ENCODE data around the gene SLC6A12. TPM values are rescaled to one million over a fixed set of nuclear protein-coding genes. Genes with fewer than 3 reads are reported as not detected.

SLC6A12 gene
- total RNA-seq, 1 donor from 2014 or later, result 3.0 TPM

DNA sequence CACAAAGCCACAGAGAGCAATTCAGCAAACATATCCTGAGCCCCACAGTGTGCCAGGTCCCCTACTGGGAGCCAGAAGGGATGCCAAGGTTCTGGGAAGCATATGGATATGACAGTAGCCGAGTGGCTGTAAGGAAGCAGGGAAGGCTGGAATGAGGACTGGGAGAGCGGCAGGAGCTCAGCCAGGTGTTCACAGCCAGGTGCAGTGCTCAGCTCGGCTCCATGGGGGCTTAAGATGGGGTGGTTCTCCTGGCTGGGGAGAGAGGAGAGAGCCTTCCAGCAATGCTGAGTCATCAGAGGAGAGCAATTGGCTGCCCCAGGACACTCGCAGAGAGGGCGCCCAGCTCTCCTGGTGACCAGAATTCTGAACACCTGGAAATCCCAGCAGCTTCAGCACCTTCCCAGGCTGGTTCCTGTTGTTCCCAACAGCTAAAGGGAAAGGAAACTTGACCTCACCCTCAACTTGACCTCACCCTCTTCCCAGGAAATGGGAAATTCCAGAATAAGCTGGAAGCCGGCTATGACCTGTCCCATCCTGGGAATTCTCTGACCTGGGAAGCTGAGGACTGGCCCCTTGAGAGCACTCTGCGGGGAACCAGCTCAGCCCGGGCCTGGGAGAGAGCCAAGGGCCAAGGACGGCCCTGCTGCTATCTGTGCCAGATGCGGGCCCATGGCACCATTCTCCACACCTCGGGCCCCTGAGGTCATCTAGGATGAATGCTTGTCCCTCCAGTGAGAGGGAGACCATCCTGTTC, 34.6 kb downstream of the SLC6A12 start:
- Mint-ChIP-seq H3K27ac (no peak overlapping the region), H3K4me3 (peak overlapping the region; percentile 41), H3K36me3 (no peaks in the 10 kb centered on the region), H3K27me3 (peaks cover 22% of the 10 kb centered on the region), H3K4me1 (ENCODE audit: unreplicated experiment) (peaks cover 16% of the 10 kb centered on the region), H3K9me3 (no peaks in the 10 kb centered on the region)
- DNase-seq (ENCODE audit: extremely low spot score, unreplicated experiment), result no peak
- TF ChIP-seq, protein P1, sequence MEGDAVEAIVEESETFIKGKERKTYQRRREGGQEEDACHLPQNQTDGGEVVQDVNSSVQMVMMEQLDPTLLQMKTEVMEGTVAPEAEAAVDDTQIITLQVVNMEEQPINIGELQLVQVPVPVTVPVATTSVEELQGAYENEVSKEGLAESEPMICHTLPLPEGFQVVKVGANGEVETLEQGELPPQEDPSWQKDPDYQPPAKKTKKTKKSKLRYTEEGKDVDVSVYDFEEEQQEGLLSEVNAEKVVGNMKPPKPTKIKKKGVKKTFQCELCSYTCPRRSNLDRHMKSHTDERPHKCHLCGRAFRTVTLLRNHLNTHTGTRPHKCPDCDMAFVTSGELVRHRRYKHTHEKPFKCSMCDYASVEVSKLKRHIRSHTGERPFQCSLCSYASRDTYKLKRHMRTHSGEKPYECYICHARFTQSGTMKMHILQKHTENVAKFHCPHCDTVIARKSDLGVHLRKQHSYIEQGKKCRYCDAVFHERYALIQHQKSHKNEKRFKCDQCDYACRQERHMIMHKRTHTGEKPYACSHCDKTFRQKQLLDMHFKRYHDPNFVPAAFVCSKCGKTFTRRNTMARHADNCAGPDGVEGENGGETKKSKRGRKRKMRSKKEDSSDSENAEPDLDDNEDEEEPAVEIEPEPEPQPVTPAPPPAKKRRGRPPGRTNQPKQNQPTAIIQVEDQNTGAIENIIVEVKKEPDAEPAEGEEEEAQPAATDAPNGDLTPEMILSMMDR (conservative IDR thresholded peaks at IDR 0.05), result no peak

DNA sequence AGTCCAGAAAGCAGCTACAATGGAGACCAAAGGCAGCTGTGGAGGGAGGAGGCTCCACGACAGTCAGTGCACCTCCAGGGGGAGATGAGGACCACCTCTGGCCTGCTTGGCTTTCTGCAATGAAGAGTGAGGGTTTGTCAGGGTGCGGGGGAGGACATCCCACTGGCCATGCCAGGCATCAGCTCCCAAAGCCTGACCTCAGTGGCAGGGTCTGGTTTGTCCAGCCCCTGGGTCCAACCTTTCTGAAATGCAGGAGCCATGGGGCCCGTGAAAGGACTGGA, 35.2 kb downstream of the SLC6A12 start:
- Mint-ChIP-seq H3K27me3 (peaks cover 25% of the 10 kb centered on the region), H3K9me3 (no peaks in the 10 kb centered on the region), H3K4me3 (no peak overlapping the region), H3K27ac (no peak overlapping the region), H3K36me3 (no peaks in the 10 kb centered on the region), H3K4me1 (ENCODE audit: unreplicated experiment) (peaks cover 16% of the 10 kb centered on the region)
- TF ChIP-seq, protein P1 (conservative IDR thresholded peaks at IDR 0.05), result no peak
- DNase-seq (ENCODE audit: extremely low spot score, unreplicated experiment), result no peak

DNA sequence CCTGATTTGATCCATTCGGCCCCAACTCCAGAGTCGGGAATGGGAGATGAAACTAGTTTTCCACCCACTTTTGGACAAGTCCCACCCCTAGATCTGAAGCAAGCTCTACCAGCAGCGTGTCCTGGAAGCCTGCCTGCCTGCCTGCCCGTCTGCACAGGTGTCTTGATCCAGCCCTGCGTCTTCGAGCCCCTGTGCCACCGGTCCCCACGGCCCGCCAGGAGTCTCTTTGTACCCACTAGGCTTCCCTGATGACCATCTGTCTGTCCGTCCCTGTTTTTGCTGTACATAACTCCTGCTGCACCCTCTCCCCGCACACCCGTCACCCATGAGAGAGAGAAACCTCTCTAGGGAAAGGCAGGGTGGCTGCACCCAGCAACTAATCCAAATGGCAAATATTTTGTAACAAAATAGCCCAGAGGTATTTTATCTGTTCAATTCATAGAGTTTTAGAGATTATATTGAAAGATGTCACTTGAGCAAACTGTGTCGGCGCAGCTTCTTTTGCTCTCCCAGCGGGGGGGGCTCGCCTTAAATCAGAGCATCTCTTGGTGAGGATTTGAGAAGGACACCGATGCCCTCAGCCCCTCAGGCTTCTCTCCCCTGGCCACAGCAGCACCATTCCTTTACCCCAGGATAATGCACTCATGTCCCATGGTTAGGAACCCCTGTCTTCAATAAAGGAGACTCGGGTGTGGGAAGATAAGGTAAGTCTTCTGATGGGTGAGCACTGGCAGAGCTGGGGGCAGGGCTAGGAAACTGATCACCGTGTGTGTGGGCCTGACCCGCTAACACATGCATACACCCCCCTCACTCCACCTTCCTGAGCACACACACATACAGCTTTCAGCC, 35.8 kb downstream of the SLC6A12 start:
- H3K4me3 Mint-ChIP-seq, result no peak overlapping the region
- TF ChIP-seq, protein P1 (conservative IDR thresholded peaks at IDR 0.05), result no peak
- H3K36me3 Mint-ChIP-seq, result no peaks in the 10 kb centered on the region
- DNase-seq (ENCODE audit: extremely low spot score, unreplicated experiment), result no peak
- peaks cover 16% of the 10 kb centered on the region for H3K4me1 Mint-ChIP-seq (ENCODE audit: unreplicated experiment)
- peaks cover 27% of the 10 kb centered on the region for H3K27me3 Mint-ChIP-seq
- no peaks in the 10 kb centered on the region for H3K9me3 Mint-ChIP-seq
- peak overlapping the region; percentile 4 for H3K27ac Mint-ChIP-seq

DNA sequence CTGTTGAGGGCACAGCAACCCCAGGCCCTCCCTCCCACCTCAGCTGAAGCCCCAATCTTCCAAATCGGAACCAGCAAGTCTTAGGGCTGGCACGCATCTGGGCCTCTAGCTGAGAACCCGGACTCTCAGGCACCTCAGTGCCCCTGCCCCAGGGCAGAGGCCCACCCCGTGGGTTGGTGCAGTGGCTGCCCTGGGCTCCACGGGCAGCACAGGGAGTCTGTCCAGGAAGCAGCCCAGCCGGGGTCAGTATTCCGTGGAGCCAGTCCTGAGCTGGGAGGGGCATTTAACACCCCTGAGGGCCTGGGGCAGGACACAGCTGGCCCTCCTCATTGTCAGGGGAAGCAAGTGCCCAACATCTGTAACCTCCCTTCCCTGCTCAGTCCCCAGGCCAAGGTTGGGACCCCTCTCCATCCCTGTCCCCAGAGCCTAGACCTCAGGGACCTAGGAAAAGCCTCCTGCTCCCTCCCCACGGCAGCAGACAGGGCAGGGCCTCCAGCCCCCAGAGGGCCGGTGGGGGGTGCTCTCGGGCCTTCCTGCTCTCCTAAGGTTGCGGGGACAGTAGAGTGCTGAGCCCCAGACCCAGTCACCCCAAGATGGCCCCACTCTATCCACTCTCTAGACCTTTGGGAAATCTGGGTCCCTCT, 36.5 kb downstream of the SLC6A12 start:
- no peaks in the 10 kb centered on the region for H3K9me3 Mint-ChIP-seq
- no peak for DNase-seq (ENCODE audit: extremely low spot score, unreplicated experiment)
- H3K4me3 Mint-ChIP-seq, result no peak overlapping the region
- H3K36me3 Mint-ChIP-seq, result no peaks in the 10 kb centered on the region
- peak overlapping the region; percentile 4 for H3K27ac Mint-ChIP-seq
- H3K27me3 Mint-ChIP-seq, result peaks cover 22% of the 10 kb centered on the region
- peaks cover 20% of the 10 kb centered on the region for H3K4me1 Mint-ChIP-seq (ENCODE audit: unreplicated experiment)
- TF ChIP-seq, protein P1 (conservative IDR thresholded peaks at IDR 0.05), result no peak

DNA sequence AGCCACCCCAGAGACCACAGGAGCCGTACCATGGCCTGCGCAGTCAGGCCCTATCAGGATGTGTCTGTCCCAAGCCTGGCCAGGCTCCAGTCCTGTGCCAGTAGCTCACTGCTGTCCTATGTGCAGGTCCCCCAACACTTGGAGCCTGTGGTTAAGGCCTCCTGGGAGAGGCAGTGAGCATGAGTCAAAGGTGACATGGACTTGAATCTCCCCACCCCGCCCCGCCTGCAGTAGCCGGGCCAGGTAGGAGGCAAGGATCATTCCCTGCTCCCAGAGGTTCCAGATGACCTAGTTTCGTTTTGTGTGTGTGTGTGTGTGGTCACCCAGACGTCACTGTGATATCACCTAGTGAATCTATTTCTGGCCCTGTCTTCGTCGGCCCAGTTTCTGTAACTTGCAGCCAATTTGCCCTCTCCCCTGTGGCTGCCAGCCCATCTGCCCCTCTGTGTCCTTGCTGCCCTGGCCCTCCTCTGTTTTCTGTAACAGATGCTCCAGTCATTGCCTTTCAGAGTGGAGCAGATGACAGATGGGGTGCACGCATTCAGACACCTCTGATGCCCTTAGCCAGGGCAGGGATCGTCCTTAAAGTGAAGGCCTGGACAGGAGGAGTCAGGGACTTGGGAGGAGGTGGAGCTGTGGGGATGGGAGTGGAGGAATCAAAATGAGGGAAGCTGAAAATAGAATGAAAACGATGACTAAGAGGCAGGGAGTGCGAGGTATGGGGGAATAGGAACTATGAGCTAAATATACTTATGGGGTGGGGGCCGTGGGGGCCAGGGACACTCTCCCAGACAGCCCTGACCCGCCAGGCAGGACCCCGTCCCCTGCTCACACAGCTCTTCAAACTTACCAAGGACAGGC, 37.4 kb downstream of the SLC6A12 start:
- no peaks in the 10 kb centered on the region for H3K9me3 Mint-ChIP-seq

More for the DNA sequence above, 37.4 kb downstream of the SLC6A12 start:
- peaks cover 22% of the 10 kb centered on the region for H3K27me3 Mint-ChIP-seq
- TF ChIP-seq, protein P1 (conservative IDR thresholded peaks at IDR 0.05), result no peak
- DNase-seq (ENCODE audit: extremely low spot score, unreplicated experiment), result no peak
- H3K27ac Mint-ChIP-seq, result peak overlapping the region; percentile 46
- no peak overlapping the region for H3K4me3 Mint-ChIP-seq
- no peaks in the 10 kb centered on the region for H3K36me3 Mint-ChIP-seq
- H3K4me1 Mint-ChIP-seq (ENCODE audit: unreplicated experiment), result peaks cover 21% of the 10 kb centered on the region
